GM19324 (cell line): ENCODE results near the gene RAB11FIP4.
A peak's percentile ranks its signal among the peaks of the same experiment; 100 is the strongest.

ENCODE experiments used
- ATAC-seq: cut with Tn5 transposase; IDR thresholded peaks from one replicate; pipeline ENCODE4 v1.9.1; 2021; ENCODE audit warnings: mild to moderate bottlenecking, moderate library complexity; ENCODE audit not compliant: unreplicated experiment, low FRiP score

Gene RAB11FIP4

GRCh38 chr17:31479524-31479923 is 88.0 kb downstream of the RAB11FIP4 start:
- ATAC-seq = no peak

- no peak for ATAC-seq
These were observed 88.6 kb downstream of the RAB11FIP4 start for GRCh38 chr17:31480067-31480466.

- ATAC-seq = no peak
These were observed 89.7 kb downstream of the RAB11FIP4 start for GRCh38 chr17:31480904-31481782.

GRCh38 chr17:31481783-31482081 is 90.3 kb downstream of the RAB11FIP4 start:
- no peak for ATAC-seq

- ATAC-seq = no peak
These were observed 93.3 kb downstream of the RAB11FIP4 start for GRCh38 chr17:31484821-31485220.

GRCh38 chr17:31486351-31487062 is 95.0 kb downstream of the RAB11FIP4 start:
- ATAC-seq = no peak

- ATAC-seq = no peak
These were observed 95.7 kb downstream of the RAB11FIP4 start for GRCh38 chr17:31487063-31487647.

GRCh38 chr17:31487648-31488263 is 96.3 kb downstream of the RAB11FIP4 start:
- ATAC-seq = peak; percentile 79

- peak; percentile 11 for ATAC-seq
These were observed 96.9 kb downstream of the RAB11FIP4 start for GRCh38 chr17:31488264-31488981.

- no peak for ATAC-seq
These were observed 97.5 kb downstream of the RAB11FIP4 start for GRCh38 chr17:31488982-31489294.

- ATAC-seq = no peak
These were observed 98.0 kb downstream of the RAB11FIP4 start for GRCh38 chr17:31489295-31490018.

- no peak for ATAC-seq
These were observed 98.7 kb downstream of the RAB11FIP4 start for GRCh38 chr17:31490019-31490650.

GRCh38 chr17:31490671-31491375 is 99.3 kb downstream of the RAB11FIP4 start:
- ATAC-seq = no peak

GRCh38 chr17:31491376-31492131 is 100.1 kb downstream of the RAB11FIP4 start:
- ATAC-seq = no peak

- ATAC-seq = no peak
These were observed 100.7 kb downstream of the RAB11FIP4 start for GRCh38 chr17:31492206-31492605.

- ATAC-seq = no peak
These were observed 101.6 kb downstream of the RAB11FIP4 start for GRCh38 chr17:31492880-31493655.

GRCh38 chr17:31493656-31494155 is 102.2 kb downstream of the RAB11FIP4 start:
- ATAC-seq = peak; percentile 5
